Memory B cell (primary cell): ENCODE measurements around the gene CREB3L4.
"Not testable (repeated sequence)": the region's sequence is repeated elsewhere in the genome, so short reads cannot be mapped to it uniquely, and the experiment has no call there.

Source experiments
- ATAC-seq: fragments of 150-1000 bp; cut with Tn5 transposase; 2 replicates; pipeline ENCODE4 v1.10.0; 2021; ENCODE audit warnings: low read depth, mild to moderate bottlenecking, moderate library complexity
- DNase-seq, 2 donors: peaks; one replicate each; pipeline ENCODE4 v3.0.0; 2022; ENCODE audit warnings: low spot score in 2 of 2
- H3K27ac Mint-ChIP-seq: one replicate; pipeline ENCODE4 v1.8.0; 2022; ENCODE audit warnings: mild to moderate bottlenecking, moderate library complexity, mixed read lengths
- H3K27me3 Mint-ChIP-seq: one replicate; pipeline ENCODE4 v1.8.0; 2022; ENCODE audit warnings: mixed read lengths
- H3K36me3 Mint-ChIP-seq: one replicate; pipeline ENCODE4 v1.8.0; 2022; ENCODE audit warnings: mild to moderate bottlenecking, mixed read lengths
- H3K4me1 Mint-ChIP-seq: one replicate; pipeline ENCODE4 v1.8.0; 2022; ENCODE audit warnings: mixed read lengths
- H3K4me3 Mint-ChIP-seq: one replicate; pipeline ENCODE4 v1.8.0; 2022; ENCODE audit warnings: mild to moderate bottlenecking, moderate library complexity, mixed read lengths
- H3K9me3 Mint-ChIP-seq: one replicate; pipeline ENCODE4 v1.8.0; 2022; ENCODE audit warnings: mixed read lengths

The CREB3L4 gene

GRCh38 chr1:154000420-154000819 lies 32.7 kb downstream of the CREB3L4 start:
- Mint-ChIP-seq H3K36me3 (peaks cover 7% of the 10 kb centered on the region), H3K27me3 (no peaks in the 10 kb centered on the region), H3K9me3 (no peaks in the 10 kb centered on the region), H3K4me3 (no peak overlapping the region), H3K27ac (no peak overlapping the region), H3K4me1 (no peaks in the 10 kb centered on the region)
- no peak for DNase-seq
- ATAC-seq: no peak

DNA sequence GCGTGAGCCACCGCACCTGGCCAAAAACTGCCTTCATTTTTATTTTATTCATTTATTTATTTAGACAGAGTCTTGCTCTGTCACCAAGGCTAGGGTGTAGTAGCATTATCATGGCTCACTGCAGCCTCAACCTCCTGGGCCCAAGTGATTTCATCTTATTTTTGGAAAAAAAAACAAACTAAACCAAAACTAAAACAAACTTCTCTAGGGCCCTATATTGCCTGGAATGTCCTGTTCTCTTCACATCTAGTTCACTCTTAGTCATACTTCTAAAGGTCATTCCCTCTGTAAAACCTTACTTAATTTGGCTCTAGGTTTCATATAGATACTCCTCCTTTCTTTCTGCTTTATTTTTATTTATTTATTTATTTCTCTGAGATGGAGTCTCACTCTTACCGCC lies 38.4 kb downstream of the CREB3L4 start:
- no peak for DNase-seq
- Mint-ChIP-seq H3K4me1 (no peaks in the 10 kb centered on the region), H3K9me3 (no peaks in the 10 kb centered on the region), H3K27ac (no peak overlapping the region), H3K36me3 (peaks cover 1% of the 10 kb centered on the region), H3K4me3 (no peak overlapping the region), H3K27me3 (no peaks in the 10 kb centered on the region)
- no peak for ATAC-seq

- H3K4me1 Mint-ChIP-seq: no peaks in the 10 kb centered on the region
- H3K27ac Mint-ChIP-seq: no peak overlapping the region
- no peaks in the 10 kb centered on the region for H3K27me3 Mint-ChIP-seq
- DNase-seq (no peak), ATAC-seq (no peak)
- no peak overlapping the region for H3K4me3 Mint-ChIP-seq
- peaks cover 3% of the 10 kb centered on the region for H3K36me3 Mint-ChIP-seq
- no peaks in the 10 kb centered on the region for H3K9me3 Mint-ChIP-seq
These were observed 44.4 kb downstream of the CREB3L4 start for GRCh38 chr1:154012129-154012528.

- not testable (repeated sequence) for H3K27me3 Mint-ChIP-seq, H3K4me3 Mint-ChIP-seq, H3K4me1 Mint-ChIP-seq, H3K36me3 Mint-ChIP-seq, H3K9me3 Mint-ChIP-seq, DNase-seq, H3K27ac Mint-ChIP-seq, ATAC-seq
These were observed 44.8 kb downstream of the CREB3L4 start for GRCh38 chr1:154012543-154012942.

- Mint-ChIP-seq H3K27ac (no peak overlapping the region), H3K4me3 (no peak overlapping the region), H3K9me3 (no peaks in the 10 kb centered on the region), H3K4me1 (no peaks in the 10 kb centered on the region), H3K27me3 (no peaks in the 10 kb centered on the region), H3K36me3 (peaks cover 3% of the 10 kb centered on the region)
- no peak for ATAC-seq
- DNase-seq: no peak
These were observed 46.6 kb downstream of the CREB3L4 start for GRCh38 chr1:154014154-154014907.

DNA sequence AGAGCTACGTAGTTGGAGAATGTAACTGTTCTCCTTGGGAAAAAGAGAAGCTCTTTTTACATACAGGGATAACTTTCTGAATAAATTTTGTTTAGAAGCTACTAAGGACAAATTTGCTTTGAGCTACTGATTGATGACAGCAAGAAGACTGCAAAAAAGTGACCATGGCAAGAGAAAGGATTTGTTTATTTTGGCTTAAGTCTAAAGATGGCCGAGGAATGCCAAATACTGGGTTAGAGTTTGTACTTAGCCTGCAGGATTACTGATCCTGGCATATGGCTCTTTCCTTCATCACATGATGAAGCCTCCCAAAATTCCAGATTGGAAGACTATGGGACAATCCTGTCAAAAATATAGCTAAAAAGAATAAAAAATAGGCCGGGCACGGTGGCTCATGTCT lies 51.6 kb downstream of the CREB3L4 start:
- ATAC-seq (no peak), DNase-seq (no peak)
- Mint-ChIP-seq H3K27ac (no peak overlapping the region), H3K4me1 (no peaks in the 10 kb centered on the region), H3K9me3 (no peaks in the 10 kb centered on the region), H3K27me3 (no peaks in the 10 kb centered on the region), H3K4me3 (no peak overlapping the region), H3K36me3 (no peaks in the 10 kb centered on the region)

GRCh38 chr1:154019940-154020339 lies 52.2 kb downstream of the CREB3L4 start:
- Mint-ChIP-seq H3K4me3 (no peak overlapping the region), H3K9me3 (no peaks in the 10 kb centered on the region), H3K4me1 (no peaks in the 10 kb centered on the region), H3K27ac (no peak overlapping the region), H3K27me3 (no peaks in the 10 kb centered on the region), H3K36me3 (no peaks in the 10 kb centered on the region)
- ATAC-seq: no peak
- no peak for DNase-seq
